Spleen (tissue), 7 donors: ENCODE data around the gene LGI4.

Experiments
- POLR2A ChIP-seq, 3 donors: fragments of 450-650 bp; IDR thresholded peaks; one replicate each; pipeline ENCODE4 v1.5.1; 2017; ENCODE audit warnings: antibody characterized with exemption in 3 of 3, mild to moderate bottlenecking in 1 of 3
- POLR2AphosphoS5 ChIP-seq, 3 donors: sonication (generic); formaldehyde crosslinking; IDR thresholded peaks; one replicate each; pipeline ENCODE4 v1.5.1; 2017; ENCODE audit warnings: antibody characterized with exemption in 3 of 3
- TF ChIP-seq, protein P1 (sequence below), 11 experiments: fragments of 200-600 bp in 7 of 11; fragments of 450-650 bp in 4 of 11; sonication (generic) in 4 of 11; IDR thresholded peaks in 8 of 11; conservative IDR thresholded peaks in 3 of 11; 1 replicate in 7 of 11; 2 replicates in 4 of 11; pipeline versions ENCODE4 v1.4.0 to v1.8.0; 2016 to 2021; ENCODE audit warnings: antibody characterized with exemption in 11 of 11, inconsistent platforms in 4 of 11, mild to moderate bottlenecking in 1 of 11
- donor health status: DM: no; HTN: no; CAD: no; lungs with moderate emphysema.
- donor health status: DM: no; HTN: no; CAD: no.
- donor health status: DM: no; HTN: no; CAD: no.

DNA sequence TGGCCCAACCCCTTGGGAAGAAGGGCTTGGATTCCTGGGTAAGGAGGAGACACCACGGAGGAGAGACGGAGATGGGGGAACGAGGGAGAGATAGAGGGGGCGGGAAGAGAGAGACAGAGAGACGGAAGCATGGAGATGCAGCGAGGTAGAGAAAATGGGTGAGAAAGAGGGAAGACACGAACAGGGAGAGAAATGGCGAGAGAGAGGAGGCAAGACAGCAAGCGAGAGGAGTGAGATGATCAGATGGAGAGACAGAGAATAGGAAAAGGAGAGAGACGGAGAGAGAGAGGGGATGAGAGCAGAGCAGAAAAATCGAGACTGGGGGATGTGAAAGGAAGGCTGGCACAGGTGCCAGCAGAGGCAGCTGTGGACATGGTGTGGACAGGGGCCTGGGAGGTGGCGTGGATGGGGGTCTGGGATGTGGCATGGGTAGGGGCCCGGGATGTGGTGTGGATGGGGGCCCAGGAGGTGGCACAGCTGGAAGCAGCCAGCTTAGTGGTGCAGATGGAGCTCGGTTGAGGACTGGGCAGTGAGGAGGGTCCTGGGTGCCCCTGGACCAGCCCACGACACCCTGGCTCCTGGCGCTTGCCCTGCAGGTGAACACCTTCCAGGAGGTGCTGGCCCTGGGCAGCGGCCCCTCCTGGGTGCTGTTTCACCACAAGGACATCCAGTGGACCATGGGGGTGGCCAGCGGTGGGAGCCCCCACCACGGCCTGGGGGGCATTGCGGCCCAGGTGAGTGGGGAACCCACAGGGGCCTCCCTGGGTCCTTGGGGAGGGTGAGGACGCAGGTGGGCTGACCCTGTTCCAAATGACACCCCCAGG is 59.4 kb downstream of the LGI4 start:
- TF ChIP-seq, protein P1, sequence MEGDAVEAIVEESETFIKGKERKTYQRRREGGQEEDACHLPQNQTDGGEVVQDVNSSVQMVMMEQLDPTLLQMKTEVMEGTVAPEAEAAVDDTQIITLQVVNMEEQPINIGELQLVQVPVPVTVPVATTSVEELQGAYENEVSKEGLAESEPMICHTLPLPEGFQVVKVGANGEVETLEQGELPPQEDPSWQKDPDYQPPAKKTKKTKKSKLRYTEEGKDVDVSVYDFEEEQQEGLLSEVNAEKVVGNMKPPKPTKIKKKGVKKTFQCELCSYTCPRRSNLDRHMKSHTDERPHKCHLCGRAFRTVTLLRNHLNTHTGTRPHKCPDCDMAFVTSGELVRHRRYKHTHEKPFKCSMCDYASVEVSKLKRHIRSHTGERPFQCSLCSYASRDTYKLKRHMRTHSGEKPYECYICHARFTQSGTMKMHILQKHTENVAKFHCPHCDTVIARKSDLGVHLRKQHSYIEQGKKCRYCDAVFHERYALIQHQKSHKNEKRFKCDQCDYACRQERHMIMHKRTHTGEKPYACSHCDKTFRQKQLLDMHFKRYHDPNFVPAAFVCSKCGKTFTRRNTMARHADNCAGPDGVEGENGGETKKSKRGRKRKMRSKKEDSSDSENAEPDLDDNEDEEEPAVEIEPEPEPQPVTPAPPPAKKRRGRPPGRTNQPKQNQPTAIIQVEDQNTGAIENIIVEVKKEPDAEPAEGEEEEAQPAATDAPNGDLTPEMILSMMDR (IDR thresholded peaks at IDR 0.05 in 8 of 11, conservative IDR thresholded peaks at IDR 0.05 in 3 of 11): no peak
- no peak for TF ChIP-seq POLR2AphosphoS5 (IDR thresholded peaks at IDR 0.05)
- TF ChIP-seq POLR2A (IDR thresholded peaks at IDR 0.05): no peak
